Astrocyte (in vitro differentiated cells and primary cell): ENCODE data around the gene UBTD2.

Source experiments
- EZH2 ChIP-seq: IDR thresholded peaks from 2 replicates; pipeline ENCODE4 v1.6.1; 2012; ENCODE audit warnings: mild to moderate bottlenecking, low read length, inconsistent platforms; ENCODE audit not compliant: insufficient read depth
- TF ChIP-seq, protein P1 (sequence below): IDR thresholded peaks from 2 replicates; pipeline ENCODE4 v1.5.1; 2011; ENCODE audit warnings: low read depth, mild to moderate bottlenecking, inconsistent platforms, low read length, moderate library complexity; ENCODE audit not compliant: insufficient read depth

DNA sequence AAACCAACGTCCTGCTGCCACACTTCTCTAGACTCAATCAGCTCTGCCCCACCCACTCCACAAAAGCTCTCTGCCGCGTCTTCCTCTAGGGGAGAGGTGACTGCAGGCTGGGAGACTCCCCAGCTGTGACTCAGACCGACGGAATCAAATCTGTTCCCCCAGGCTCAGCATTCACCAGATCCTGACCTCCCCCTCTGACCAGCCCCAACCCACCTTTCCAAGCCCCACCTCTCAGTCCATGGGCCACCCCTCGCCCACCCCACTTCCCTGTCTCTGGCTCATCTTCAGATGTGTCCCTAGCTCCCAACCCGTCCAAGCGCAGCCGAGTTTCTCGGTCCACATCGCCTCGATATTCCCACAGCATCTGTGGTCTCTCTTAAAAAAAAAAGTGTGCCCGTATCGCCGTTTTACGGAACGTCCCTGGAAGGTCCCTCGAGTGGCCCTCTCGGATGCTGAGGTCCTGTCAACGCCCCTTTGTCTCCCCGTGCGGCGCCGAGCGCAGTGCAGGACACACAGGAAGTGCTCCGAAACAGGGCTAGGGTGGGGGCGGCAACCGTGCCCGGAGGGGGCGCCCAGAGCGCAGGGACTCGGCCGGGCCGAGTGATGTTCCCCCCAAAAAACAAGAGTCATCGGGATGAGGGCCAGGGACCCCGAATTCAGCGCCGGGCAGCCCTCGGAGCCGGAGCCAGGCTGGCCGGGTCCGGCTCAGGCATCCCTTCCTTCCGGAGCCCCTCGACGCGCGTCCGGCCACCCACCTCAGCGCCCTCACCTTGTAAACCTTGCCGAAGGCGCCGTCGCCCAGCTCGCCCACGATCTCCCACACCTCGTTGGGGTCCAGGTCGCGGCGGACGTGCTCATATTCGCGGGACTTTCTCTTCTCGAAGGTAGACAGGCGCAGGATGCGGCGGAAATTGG, 96.2 kb downstream of the UBTD2 start:
- TF ChIP-seq, protein P1, sequence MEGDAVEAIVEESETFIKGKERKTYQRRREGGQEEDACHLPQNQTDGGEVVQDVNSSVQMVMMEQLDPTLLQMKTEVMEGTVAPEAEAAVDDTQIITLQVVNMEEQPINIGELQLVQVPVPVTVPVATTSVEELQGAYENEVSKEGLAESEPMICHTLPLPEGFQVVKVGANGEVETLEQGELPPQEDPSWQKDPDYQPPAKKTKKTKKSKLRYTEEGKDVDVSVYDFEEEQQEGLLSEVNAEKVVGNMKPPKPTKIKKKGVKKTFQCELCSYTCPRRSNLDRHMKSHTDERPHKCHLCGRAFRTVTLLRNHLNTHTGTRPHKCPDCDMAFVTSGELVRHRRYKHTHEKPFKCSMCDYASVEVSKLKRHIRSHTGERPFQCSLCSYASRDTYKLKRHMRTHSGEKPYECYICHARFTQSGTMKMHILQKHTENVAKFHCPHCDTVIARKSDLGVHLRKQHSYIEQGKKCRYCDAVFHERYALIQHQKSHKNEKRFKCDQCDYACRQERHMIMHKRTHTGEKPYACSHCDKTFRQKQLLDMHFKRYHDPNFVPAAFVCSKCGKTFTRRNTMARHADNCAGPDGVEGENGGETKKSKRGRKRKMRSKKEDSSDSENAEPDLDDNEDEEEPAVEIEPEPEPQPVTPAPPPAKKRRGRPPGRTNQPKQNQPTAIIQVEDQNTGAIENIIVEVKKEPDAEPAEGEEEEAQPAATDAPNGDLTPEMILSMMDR = no peak
- no peak for TF ChIP-seq EZH2
